ENCODE data around the gene SPRN.

Gene SPRN

GRCh38 chr10:133405844-133406527, 18.4 kb downstream of the SPRN start:
- no peak for DNase-seq (ENCODE audit: low read depth, low spot score)

DNA sequence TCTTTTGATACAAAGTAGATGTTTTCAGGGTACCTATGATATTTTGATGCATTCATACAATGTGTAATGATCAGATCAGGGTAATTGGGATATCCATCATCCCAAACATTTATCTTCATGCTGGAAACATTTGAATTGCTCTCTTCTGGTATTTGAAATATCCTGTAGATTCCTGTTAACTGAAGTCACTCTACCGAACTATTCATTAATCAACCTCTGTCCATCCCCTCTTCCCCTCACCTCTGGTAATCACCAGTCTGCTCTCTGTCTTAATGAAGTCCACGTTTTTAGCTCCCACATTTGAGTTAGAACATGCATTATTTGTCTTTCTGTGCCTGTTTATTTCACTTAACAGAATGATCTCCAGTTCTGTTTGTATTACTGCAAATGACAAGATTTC, 19.2 kb downstream of the SPRN start:
- no peak for DNase-seq (ENCODE audit: low read depth, low spot score)

- DNase-seq (ENCODE audit: low read depth, low spot score), result no peak
Measured at GRCh38 chr10:133403784-133404183, 20.6 kb downstream of the SPRN start.

DNA sequence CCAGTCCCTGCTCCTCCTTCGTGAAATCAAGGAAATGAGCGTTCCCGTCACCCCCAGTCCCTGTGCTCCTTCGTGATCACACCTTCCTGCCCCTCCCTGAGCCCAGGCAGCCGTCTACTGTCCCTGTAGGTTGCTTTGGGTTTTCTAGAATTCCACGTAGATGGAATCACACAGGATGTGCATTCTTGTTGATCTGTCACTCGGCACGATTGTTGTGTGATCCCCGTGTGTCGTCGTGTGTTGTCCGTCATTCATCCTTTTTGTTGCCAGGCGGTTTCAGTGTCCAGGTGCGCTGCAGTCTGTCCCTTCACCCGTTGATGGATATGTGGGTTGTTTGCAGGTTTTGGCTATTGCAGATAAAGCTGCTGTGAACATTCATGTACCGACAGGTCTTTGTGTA, 21.1 kb downstream of the SPRN start:
- no peak for DNase-seq (ENCODE audit: low read depth, low spot score)

- DNase-seq (ENCODE audit: low read depth, low spot score), result no peak
Measured at GRCh38 chr10:133401981-133402725, 22.3 kb downstream of the SPRN start.

DNA sequence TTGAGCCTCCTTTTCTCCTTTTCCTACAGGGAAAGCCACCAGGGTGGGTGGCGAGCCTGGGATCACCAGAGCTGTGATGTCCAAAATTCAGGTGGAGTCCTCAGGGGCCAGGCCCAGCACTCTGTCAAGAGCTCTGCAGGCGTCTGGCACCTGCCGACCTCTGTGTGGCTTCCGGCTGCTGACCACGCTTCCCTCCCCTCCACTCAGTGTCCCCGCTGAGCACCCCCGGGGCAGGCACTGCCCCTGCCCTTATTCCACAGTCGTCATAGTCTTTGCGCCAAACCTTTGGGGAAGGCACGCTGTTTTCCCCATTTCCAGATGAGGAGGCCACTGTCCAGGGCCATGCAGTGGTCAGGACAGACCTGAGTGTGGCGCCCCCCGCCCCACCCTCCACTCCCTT, 22.9 kb downstream of the SPRN start:
- DNase-seq (ENCODE audit: low read depth, low spot score), result no peak

DNA sequence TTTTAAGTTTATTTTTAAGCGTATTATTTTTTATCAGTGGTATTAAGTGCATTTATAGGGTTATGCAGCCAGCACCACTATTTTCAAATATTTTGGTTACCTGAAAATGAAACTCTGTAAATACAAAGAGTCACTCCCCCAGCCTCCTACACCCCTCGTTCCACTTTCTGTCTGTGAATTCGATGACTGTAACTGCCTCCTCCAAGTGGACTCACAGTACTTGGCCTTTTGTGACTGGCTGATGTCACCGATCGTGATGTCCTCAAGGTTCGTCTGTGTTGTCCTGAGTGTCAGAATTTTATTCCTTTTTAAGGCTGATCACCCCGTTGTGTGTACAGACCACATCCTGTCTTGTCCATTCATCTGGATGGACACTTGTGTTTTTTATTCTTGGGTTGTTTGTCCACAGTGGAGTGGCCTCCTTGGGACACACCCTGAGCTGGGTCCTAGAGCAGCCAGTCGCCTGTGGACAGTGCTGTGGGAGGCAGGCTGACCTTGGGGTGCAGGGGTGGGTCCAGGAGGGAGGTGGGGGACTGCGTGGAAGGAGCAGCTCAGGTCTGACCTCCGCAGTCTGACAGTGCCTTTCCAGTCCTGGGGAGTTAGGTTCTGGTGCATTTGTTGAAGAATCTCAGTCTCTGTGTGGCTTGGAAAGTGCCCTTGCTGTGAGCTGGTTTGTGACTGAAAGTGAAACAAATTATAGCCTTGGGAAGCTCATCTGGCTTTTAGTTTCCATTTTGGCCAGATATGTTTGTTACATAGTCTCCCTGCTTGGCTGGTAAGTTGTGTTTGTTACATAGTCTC, 23.6 kb downstream of the SPRN start:
- no peak for DNase-seq (ENCODE audit: low read depth, low spot score)

GRCh38 chr10:133399123-133399601, 25.3 kb downstream of the SPRN start:
- no peak for DNase-seq (ENCODE audit: low read depth, low spot score)

- no peak for DNase-seq (ENCODE audit: low read depth, low spot score)
Measured at GRCh38 chr10:133397938-133398337, 26.5 kb downstream of the SPRN start.

GRCh38 chr10:133396035-133396624, 28.3 kb downstream of the SPRN start:
- no peak for DNase-seq (ENCODE audit: low read depth, low spot score)

DNA sequence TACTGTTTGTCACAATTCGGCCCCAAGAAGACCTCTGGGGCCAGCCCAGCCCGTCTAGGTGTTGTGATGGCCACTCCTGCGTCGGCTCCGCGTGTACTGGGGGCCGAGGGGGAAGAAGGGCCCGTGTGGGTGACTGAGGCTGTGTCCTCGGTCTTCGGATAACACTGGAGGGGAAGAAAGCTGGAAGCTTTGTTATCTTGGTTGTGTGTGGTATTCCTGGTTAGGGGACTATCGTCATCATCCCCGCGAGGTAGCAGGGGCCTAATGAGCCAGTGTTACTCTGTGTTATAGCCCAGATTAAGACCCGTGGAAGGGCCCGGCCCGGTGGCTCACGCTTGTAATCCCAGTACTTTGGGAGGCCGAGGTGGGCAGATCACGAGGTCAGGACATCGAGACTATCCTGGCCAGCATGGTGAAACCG, 29.6 kb downstream of the SPRN start:
- DNase-seq (ENCODE audit: low read depth, low spot score), result no peak

DNA sequence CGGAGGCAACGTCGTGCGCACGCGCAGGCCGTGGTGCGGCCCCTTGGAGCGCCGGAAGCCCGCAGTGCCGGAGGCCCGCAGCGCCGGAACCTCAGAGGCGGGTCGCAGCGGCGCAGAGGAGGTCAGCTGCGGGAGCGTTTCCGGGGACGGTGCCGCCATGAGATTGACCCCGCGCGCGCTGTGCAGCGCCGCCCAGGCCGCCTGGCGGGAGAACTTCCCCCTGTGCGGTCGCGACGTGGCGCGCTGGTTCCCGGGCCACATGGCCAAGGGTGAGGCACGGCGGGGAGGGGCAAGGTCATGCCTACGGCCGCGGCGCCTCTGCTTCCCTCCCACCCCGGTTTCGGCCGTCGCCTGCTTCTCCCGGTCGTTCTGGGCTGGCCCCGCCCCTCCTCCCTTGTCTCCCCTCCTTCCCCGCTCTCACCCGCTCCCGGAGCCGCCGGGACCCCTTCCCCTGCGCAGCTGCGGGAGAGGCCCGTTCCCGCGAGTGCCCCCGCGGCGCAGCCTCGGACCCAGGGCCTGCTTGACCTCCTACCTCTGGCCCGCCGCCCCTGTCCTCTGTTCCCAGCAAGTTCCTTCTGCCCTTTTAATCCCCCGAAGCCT, 30.3 kb downstream of the SPRN start, which contains the start of gene MTG1:
Gene MTG1 (plus strand): TSS at position 94 of the 600 bp plus-strand sequence. CDS start 64 bp downstream, at position 158.
- peak; percentile 61 for DNase-seq (ENCODE audit: low read depth, low spot score)

- DNase-seq (ENCODE audit: low read depth, low spot score), result no peak
Measured at GRCh38 chr10:133393401-133394063, 30.9 kb downstream of the SPRN start.

- DNase-seq (ENCODE audit: low read depth, low spot score), result no peak
Measured at GRCh38 chr10:133391761-133392518, 32.5 kb downstream of the SPRN start.

DNA sequence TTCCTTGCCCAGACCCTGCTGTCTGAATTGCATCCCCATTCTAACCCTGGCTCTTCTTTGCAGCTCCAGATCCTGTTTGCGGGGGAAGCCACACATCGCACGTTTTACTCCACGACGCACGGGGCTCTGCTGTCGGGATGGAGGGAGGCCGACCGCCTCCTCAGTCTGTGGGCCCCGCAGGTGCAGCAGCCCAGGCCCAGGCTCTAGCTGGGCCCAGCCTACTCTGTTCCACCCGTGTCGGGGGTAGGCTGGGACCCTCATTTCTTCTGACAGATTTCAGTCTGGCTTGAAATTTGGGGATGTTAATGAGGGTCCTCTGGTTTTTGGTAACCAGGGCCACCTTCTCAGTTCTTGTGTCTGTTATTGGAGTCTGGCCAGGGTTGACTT, 33.2 kb downstream of the SPRN start:
- no peak for DNase-seq (ENCODE audit: low read depth, low spot score)

GRCh38 chr10:133390597-133391248, 33.7 kb downstream of the SPRN start:
- no peak for DNase-seq (ENCODE audit: low read depth, low spot score)

GRCh38 chr10:133388973-133389818, 35.2 kb downstream of the SPRN start:
- DNase-seq (ENCODE audit: low read depth, low spot score), result no peak

- DNase-seq (ENCODE audit: low read depth, low spot score), result no peak
Measured at GRCh38 chr10:133388236-133388972, 36.0 kb downstream of the SPRN start.

Measured in iPS DF 19.7 (cell line).